ENCODE results near the gene BMPR1B. TPM values are rescaled to one million over a fixed set of nuclear protein-coding genes. Genes with fewer than 3 reads are reported as not detected.

Gene BMPR1B
- total and polyA plus RNA-seq, 2 of the 4 experiments (the other 2 are of a cell fraction), result 0.24 to 0.90 TPM

DNA sequence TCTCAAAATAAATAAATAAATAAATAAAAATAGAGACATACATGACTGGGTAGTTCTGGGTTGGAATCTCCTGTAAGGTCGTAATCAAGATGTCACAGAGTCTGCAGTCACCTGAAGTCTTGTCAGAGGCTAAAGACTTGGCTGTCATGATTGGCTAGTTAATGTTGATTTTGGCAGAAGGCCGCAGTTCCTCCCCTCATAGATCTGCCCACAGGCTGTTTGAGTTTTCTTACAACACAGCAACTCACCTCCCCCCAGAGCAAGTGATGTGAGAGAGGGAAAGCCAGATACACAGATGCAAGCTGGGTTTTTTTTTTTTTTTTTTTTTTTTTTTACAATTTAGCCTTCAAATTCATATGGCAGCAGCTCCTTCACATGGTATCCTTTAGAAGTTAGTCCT lies 36.4 kb upstream of the BMPR1B start:
- no peak overlapping the region for H2AK5ac ChIP-seq (ENCODE audit: low read depth, low read length)
- H2BK120ac ChIP-seq (ENCODE audit: low read depth, low read length), result no peak overlapping the region
- POLR2A ChIA-PET (ENCODE audit: unreplicated experiment), result no interaction called here
- no peak overlapping the region for H2BK15ac ChIP-seq (ENCODE audit: low read depth, low read length)
- no peak overlapping the region for H3K27ac ChIP-seq (ENCODE audit: insufficient read depth, low read length)
- WGBS, 2 experiments (ENCODE audit: extremely low coverage in 2 of 2, insufficient read length in 1 of 2), result no CpG with 5 or more reads among the region's 2 CpGs
- no peak overlapping the region for H2AFZ ChIP-seq (replicated peaks; ENCODE audit: low read length, poor library complexity)
- H3K23ac ChIP-seq (ENCODE audit: low read depth, low read length), result no peak overlapping the region
- H3K18ac ChIP-seq (ENCODE audit: low read depth, low read length), result no peak overlapping the region
- H3K27me3 ChIP-seq (ENCODE audit: control insufficient read depth, insufficient read depth, low read length), result no peaks in the 10 kb centered on the region
- no peak overlapping the region for H3K4me2 ChIP-seq (ENCODE audit: low read depth, low read length)
- no peak overlapping the region for H3K4me3 ChIP-seq (ENCODE audit: insufficient read depth, low read depth, low read length)
- no peaks in the 10 kb centered on the region for H3K4me1 ChIP-seq (ENCODE audit: control insufficient read depth, insufficient read depth, low read length)
- no TSS peak for BruUV-seq (replicated peaks)
- CTCF ChIA-PET, result interaction anchor here (0.6 kb wide), 1 partner anchor 428 kb away, joined by 3 read pairs; no protein-coding TSS in a partner anchor
- DNase-seq (no peak), ATAC-seq (ENCODE audit: low read depth) (no peak)
- in situ Hi-C loops (cut with MboI; ENCODE audit: low sequenced_read_pairs), result no loop called here
- H3K79me1 ChIP-seq (ENCODE audit: low read depth in 1 of 2, low read length in 2 of 2), result no peaks in the 10 kb centered on the region
- H3K14ac ChIP-seq (replicated peaks; ENCODE audit: low read depth, low read length), result no peak overlapping the region
- intact Hi-C loops (cut with micrococcal nuclease), result no loop called here
- H3K4ac ChIP-seq (ENCODE audit: low read depth, low read length), result no peak overlapping the region
- H3K9me3 ChIP-seq (ENCODE audit: control insufficient read depth, insufficient read depth, low read length), result no peaks in the 10 kb centered on the region
- H4K91ac ChIP-seq (ENCODE audit: insufficient read depth, low read depth, low read length), result no peak overlapping the region
- H4K5ac ChIP-seq (ENCODE audit: low read depth, low read length), result no peak overlapping the region
- H3K56ac ChIP-seq (ENCODE audit: extremely low read depth, insufficient read depth, low read length), result no peak overlapping the region
- H3K9ac ChIP-seq (ENCODE audit: low read depth, low read length), result no peak overlapping the region
- no peak overlapping the region for H4K8ac ChIP-seq (ENCODE audit: low read depth in 2 of 2, low read length in 2 of 2)
- dilution Hi-C loops (cut with HindIII; ENCODE audit: low sequenced_read_pairs, unreplicated experiment), result no loop called here
- no peak overlapping the region for H2BK5ac ChIP-seq (ENCODE audit: low read depth, low read length, poor library complexity, severe bottlenecking)
- H2AK9ac ChIP-seq (replicated peaks; ENCODE audit: low read depth, low read length, poor library complexity), result no peak overlapping the region
- TF ChIP-seq RFX5 (IDR thresholded peaks at IDR 0.05; ENCODE audit: low read depth, low read length) (no peak), RCOR1 (IDR thresholded peaks at IDR 0.05; ENCODE audit: insufficient replicate concordance, low read length) (no peak), CHD1 (IDR thresholded peaks at IDR 0.05; ENCODE audit: low read depth, low read length) (no peak), NFE2L2 (IDR thresholded peaks at IDR 0.05; ENCODE audit: low read depth, low read length) (no peak), MXI1 (IDR thresholded peaks at IDR 0.05; ENCODE audit: borderline replicate concordance, low read depth, low read length) (no peak), POLR2A (IDR thresholded peaks at IDR 0.05; ENCODE audit: low read depth, low read length) (no peak), CEBPB (IDR thresholded peaks at IDR 0.05; ENCODE audit: low read depth, low read length) (no peak), USF2 (IDR thresholded peaks at IDR 0.05; ENCODE audit: low read depth, low read length) (no peak), MAZ (IDR thresholded peaks at IDR 0.05; ENCODE audit: borderline replicate concordance, low read depth, low read length) (no peak), RAD21 (IDR thresholded peaks at IDR 0.05; ENCODE audit: low read length) (no peak), BHLHE40 (IDR thresholded peaks at IDR 0.05; ENCODE audit: low read depth, low read length) (no peak)
- no peak overlapping the region for H2BK20ac ChIP-seq (ENCODE audit: low read depth, low read length)
- H3K36me3 ChIP-seq (ENCODE audit: control insufficient read depth, insufficient read depth, low read length), result no peaks in the 10 kb centered on the region
- H4K20me1 ChIP-seq (ENCODE audit: insufficient read depth, low read length), result no peaks in the 10 kb centered on the region
- H3K9me1 ChIP-seq (ENCODE audit: insufficient read depth, low read length), result no peaks in the 10 kb centered on the region

All from IMR-90 (cell line).